Calu3 (cell line): ENCODE results near the gene FOXK1. TPM values are rescaled to one million over a fixed set of nuclear protein-coding genes. Genes with fewer than 3 reads are reported as not detected.

Experiments used
- BruUV-seq: library from RNA; stranded (reverse); fragments of 400-500 nt; replicated peaks from 2 replicates; lab custom pipeline; 2021; lab: Mats Ljungman, UMichigan
- CTCF ChIA-PET: fragments of 300-600 bp; sonication (Branson Sonifier 250); formaldehyde crosslinking; loops from one replicate; lab custom pipeline; 2022; ENCODE audit warnings: antibody characterized with exemption; lab: Charles Lee
- DNase-seq: peaks from one replicate; pipeline ENCODE4 v3.0.0; 2022
- H3K27ac Mint-ChIP-seq: one replicate; pipeline ENCODE4 v1.8.0; 2022; ENCODE audit warnings: mixed read lengths; ENCODE audit not compliant: unreplicated experiment
- H3K27me3 Mint-ChIP-seq: one replicate; pipeline ENCODE4 v1.8.0; 2022; ENCODE audit warnings: mixed read lengths; ENCODE audit not compliant: unreplicated experiment
- H3K36me3 Mint-ChIP-seq: one replicate; pipeline ENCODE4 v1.8.0; 2022; ENCODE audit warnings: mild to moderate bottlenecking, moderate library complexity, mixed read lengths; ENCODE audit not compliant: insufficient read depth, unreplicated experiment
- H3K4me1 Mint-ChIP-seq: one replicate; pipeline ENCODE4 v1.8.0; 2022; ENCODE audit warnings: mild to moderate bottlenecking, low read depth, mixed read lengths; ENCODE audit not compliant: unreplicated experiment
- H3K4me3 Mint-ChIP-seq: one replicate; pipeline ENCODE4 v1.8.0; 2022; ENCODE audit warnings: mild to moderate bottlenecking, low read depth, moderate library complexity, mixed read lengths; ENCODE audit not compliant: unreplicated experiment
- H3K9me3 Mint-ChIP-seq: one replicate; pipeline ENCODE4 v1.8.0; 2022; ENCODE audit warnings: low read depth, mixed read lengths; ENCODE audit not compliant: unreplicated experiment
- CTCF ChIP-seq: fragments of 200-600 bp; IDR thresholded peaks from one replicate; pipeline ENCODE4 v1.8.0; 2022; ENCODE audit warnings: antibody characterized with exemption; ENCODE audit not compliant: unreplicated experiment
- intact Hi-C: fragments of 100-400 bp; cut with micrococcal nuclease; formaldehyde crosslinking; loops from one replicate; pipeline ENCODE4 v1.10.0; 2022; ENCODE audit not compliant: unreplicated experiment
- microRNA-seq: library from miRNA; unstranded; fragments of <30 nt; microRNA quantifications from one replicate; pipeline ENCODE4 v1.2.0, GENCODE V29; 2022
- total RNA-seq: library from RNA; stranded (reverse); gene quantifications from 2 replicates; pipeline ENCODE4 v1.2.3, GENCODE V29; 2022

The FOXK1 gene
- total RNA-seq, 1 experiment from 2014 or later: 65.9 TPM

DNA sequence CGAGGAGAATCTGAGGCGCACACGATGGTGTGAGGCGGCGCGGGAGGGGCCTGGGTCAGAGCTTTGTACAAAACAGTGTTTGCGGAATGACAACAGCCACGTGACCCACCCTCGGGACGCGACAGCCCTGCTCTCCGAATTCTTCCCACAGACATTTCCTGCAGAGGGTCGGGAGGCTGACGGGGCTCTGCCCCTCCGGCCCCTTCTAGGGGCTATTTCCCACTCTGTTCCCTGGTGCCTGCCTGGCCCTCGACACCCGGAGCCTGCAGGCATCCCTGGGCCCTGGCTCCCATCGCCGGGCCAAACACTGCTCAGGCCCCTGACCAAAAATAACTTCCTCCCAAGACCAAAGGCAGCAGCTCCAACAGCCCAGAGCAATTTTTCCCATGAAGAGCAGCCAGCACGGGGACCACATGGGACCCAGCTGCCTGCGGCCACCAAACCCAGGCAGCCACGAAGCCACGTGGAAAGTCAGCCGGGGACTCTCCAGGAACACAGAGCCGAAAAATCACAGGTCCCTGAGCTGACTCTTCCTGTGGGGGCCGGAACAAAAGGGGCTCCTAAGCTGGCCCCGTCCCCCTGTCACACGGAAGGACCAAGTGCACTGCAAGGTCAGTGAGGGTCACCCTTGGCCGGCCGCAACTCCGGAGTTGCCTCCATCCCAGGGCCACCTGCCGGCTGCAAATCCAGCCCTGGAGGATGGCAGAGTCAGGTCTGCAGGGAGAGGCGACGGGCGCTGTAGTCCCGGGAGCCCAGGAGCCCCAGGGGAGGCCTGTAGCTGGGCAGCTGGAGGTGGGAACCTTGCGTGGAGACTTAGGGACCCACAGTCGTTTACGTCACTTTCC lies 137.7 kb downstream of the FOXK1 start:
- TF ChIP-seq CTCF: no peak
- H3K4me3 Mint-ChIP-seq: no peak overlapping the region
- no peaks in the 10 kb centered on the region for H3K9me3 Mint-ChIP-seq
- intact Hi-C loops: no loop called here
- no peaks in the 10 kb centered on the region for H3K36me3 Mint-ChIP-seq
- CTCF ChIA-PET: no interaction called here
- no peak for DNase-seq
- peaks cover 67% of the 10 kb centered on the region for H3K27me3 Mint-ChIP-seq
- no TSS peak for BruUV-seq
- H3K27ac Mint-ChIP-seq: no peak overlapping the region
- no peaks in the 10 kb centered on the region for H3K4me1 Mint-ChIP-seq

- Mint-ChIP-seq H3K27me3 (peaks cover 70% of the 10 kb centered on the region), H3K4me3 (no peak overlapping the region), H3K9me3 (no peaks in the 10 kb centered on the region), H3K4me1 (no peaks in the 10 kb centered on the region), H3K27ac (no peak overlapping the region), H3K36me3 (no peaks in the 10 kb centered on the region)
- intact Hi-C loops: no loop called here
- CTCF ChIA-PET: no interaction called here
- BruUV-seq: no TSS peak
- DNase-seq: no peak
- TF ChIP-seq CTCF: no peak
These were observed 138.4 kb downstream of the FOXK1 start for GRCh38 chr7:4820405-4820966.

Small RNA genes within 50 kb of the gene (microRNA-seq; reads per million reads assigned to microRNA genes)
- not detected for gene MIR4656

Other genes starting within 250 kb of the FOXK1 start
- gene AP5Z1, start 93.3 kb downstream of the FOXK1 start, total RNA-seq: 66.1 and 70.7 TPM in 2 replicates
- gene PAPOLB, start 179.7 kb downstream of the FOXK1 start, total RNA-seq: 0.07 TPM in 1 of 2 replicates, not detected in the other
- gene RADIL, start 201.4 kb downstream of the FOXK1 start, total RNA-seq: 0.83 and 1.8 TPM in 2 replicates